ENCODE data around the gene PHYH. TPM values are rescaled to one million over a fixed set of nuclear protein-coding genes. Genes with fewer than 3 reads are reported as not detected.
A peak's percentile ranks its signal among the peaks of the same experiment; 100 is the strongest.

PHYH gene
- total RNA-seq, 2 experiments from 2014 or later = 8.5 to 10.0 TPM

GRCh38 chr10:13308096-13308495 lies 8.2 kb upstream of the PHYH start:
- no peak for DNase-seq
- Mint-ChIP-seq H3K27ac (no peak overlapping the region), H3K4me3 (no peak overlapping the region), H3K4me1 (ENCODE audit: low read depth) (no peaks in the 10 kb centered on the region), H3K9me3 (no peaks in the 10 kb centered on the region), H3K36me3 (ENCODE audit: low read depth) (peaks cover 6% of the 10 kb centered on the region), H3K27me3 (no peaks in the 10 kb centered on the region)
- H3K4me3 ChIP-seq (ENCODE audit: low read length) = no peak overlapping the region
- no peaks in the 10 kb centered on the region for H3K27me3 ChIP-seq (ENCODE audit: control insufficient read depth in 1 of 2, insufficient read depth in 2 of 2, low read length in 2 of 2)
- no peaks in the 10 kb centered on the region for H3K9me3 ChIP-seq (ENCODE audit: control insufficient read depth in 1 of 2, insufficient read depth in 1 of 2, low read length in 2 of 2)
- TF ChIP-seq CTCF (IDR thresholded peaks at IDR 0.05) = no peak
- CTCF ChIA-PET = no interaction called here
- no peaks in the 10 kb centered on the region for H3K36me3 ChIP-seq (ENCODE audit: insufficient read depth, low read length)
- ATAC-seq (ENCODE audit: poor library complexity) = no peak
- H3K4me1 ChIP-seq (ENCODE audit: insufficient read depth, low read length) = peaks cover under 1% of the 10 kb centered on the region
- POLR2A ChIA-PET = interaction anchor here (0.6 kb wide), 1 partner anchor 978 kb away, joined by 3 read pairs; no protein-coding TSS in a partner anchor
- intact Hi-C loops (cut with DNase I, micrococcal nuclease) = no loop called here
- no peak overlapping the region for H3K27ac ChIP-seq (ENCODE audit: low read depth in 1 of 2, low read length in 2 of 2)

DNA sequence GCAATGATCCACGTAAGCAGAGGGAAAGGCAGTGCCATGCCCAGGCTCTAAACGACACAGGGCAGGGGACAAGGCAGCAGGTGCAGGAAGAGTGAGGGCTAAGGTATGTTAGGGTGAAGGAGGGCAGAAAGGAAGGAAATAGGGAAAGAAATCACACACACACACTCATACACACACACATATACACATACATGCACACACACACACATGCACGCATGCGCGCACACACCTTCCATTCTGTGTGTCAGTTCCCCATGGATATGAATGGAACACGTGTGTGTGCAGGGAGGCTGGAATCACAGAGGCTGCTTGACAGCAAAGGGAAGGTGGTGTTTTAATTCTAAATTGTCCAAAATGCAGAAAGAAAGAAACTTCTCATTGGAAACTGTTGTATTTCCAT lies 6.2 kb upstream of the PHYH start:
- H3K27ac ChIP-seq (ENCODE audit: low read depth in 1 of 2, low read length in 2 of 2) = no peak overlapping the region
- no peaks in the 10 kb centered on the region for H3K27me3 ChIP-seq (ENCODE audit: control insufficient read depth in 1 of 2, insufficient read depth in 2 of 2, low read length in 2 of 2)
- H3K36me3 Mint-ChIP-seq (ENCODE audit: low read depth) = peaks cover 14% of the 10 kb centered on the region
- H3K4me3 ChIP-seq (ENCODE audit: low read length) = no peak overlapping the region
- no peak for ATAC-seq (ENCODE audit: poor library complexity)
- intact Hi-C loops (cut with DNase I, micrococcal nuclease) = no loop called here
- H3K4me3 Mint-ChIP-seq = no peak overlapping the region
- peaks cover 17% of the 10 kb centered on the region for H3K4me1 ChIP-seq (ENCODE audit: insufficient read depth, low read length)
- no peaks in the 10 kb centered on the region for H3K9me3 Mint-ChIP-seq
- DNase-seq = no peak
- no peak for TF ChIP-seq CTCF (IDR thresholded peaks at IDR 0.05)
- peaks cover 13% of the 10 kb centered on the region for H3K4me1 Mint-ChIP-seq (ENCODE audit: low read depth)
- H3K9me3 ChIP-seq (ENCODE audit: control insufficient read depth in 1 of 2, insufficient read depth in 1 of 2, low read length in 2 of 2) = no peaks in the 10 kb centered on the region
- H3K27me3 Mint-ChIP-seq = no peaks in the 10 kb centered on the region
- POLR2A ChIA-PET = no interaction called here
- no peak overlapping the region for H3K27ac Mint-ChIP-seq
- no peaks in the 10 kb centered on the region for H3K36me3 ChIP-seq (ENCODE audit: insufficient read depth, low read length)
- CTCF ChIA-PET = no interaction called here

- Histone ChIP-seq H3K27ac (ENCODE audit: low read depth in 1 of 2, low read length in 2 of 2) (no peak overlapping the region), H3K4me1 (ENCODE audit: insufficient read depth, low read length) (peaks cover 36% of the 10 kb centered on the region), H3K36me3 (ENCODE audit: insufficient read depth, low read length) (no peaks in the 10 kb centered on the region), H3K9me3 (ENCODE audit: control insufficient read depth in 1 of 2, insufficient read depth in 1 of 2, low read length in 2 of 2) (no peaks in the 10 kb centered on the region), H3K4me3 (ENCODE audit: low read length) (peak overlapping the region; percentile 72), H3K27me3 (ENCODE audit: control insufficient read depth in 1 of 2, insufficient read depth in 2 of 2, low read length in 2 of 2) (no peaks in the 10 kb centered on the region)
- no peak for TF ChIP-seq CTCF (IDR thresholded peaks at IDR 0.05)
- peaks cover 14% of the 10 kb centered on the region for H3K36me3 Mint-ChIP-seq (ENCODE audit: low read depth)
- intact Hi-C loops (cut with DNase I, micrococcal nuclease) = loop anchor here (1.0 to 5.0 kb wide), 7 partner anchors 32 to 1236 kb away; partner anchors contain the start of genes MCM10 (in 2 of the 2), DHTKD1 (in 1 of the 2) and SEPHS1 (in 1 of the 2)
- CTCF ChIA-PET = interaction anchor here (0.6 to 3.5 kb wide), 25 partner anchors 11 to 1648 kb away, joined by 3 to 40 read pairs (median 4); partner anchors contain the start of genes MCM10 and OPTN
- DNase-seq (peak in 1 of 14 experiments; percentile 13), ATAC-seq (ENCODE audit: poor library complexity) (no peak)
- H3K4me3 Mint-ChIP-seq = peak overlapping the region; percentile 89
- POLR2A ChIA-PET = interaction anchor here (0.6 to 6.8 kb wide), 23 partner anchors 7 to 1260 kb away, joined by 3 to 244 read pairs (median 7); partner anchors contain the start of genes CDC123, MCM10, NUDT5 and OPTN
- peaks cover 24% of the 10 kb centered on the region for H3K4me1 Mint-ChIP-seq (ENCODE audit: low read depth)
- H3K27ac Mint-ChIP-seq = peak overlapping the region; percentile 94
- H3K9me3 Mint-ChIP-seq = no peaks in the 10 kb centered on the region
- H3K27me3 Mint-ChIP-seq = no peaks in the 10 kb centered on the region
Measured at GRCh38 chr10:13302821-13303555, 3.1 kb upstream of the PHYH start.

Measured in CD4-positive, alpha-beta T cell (primary cell).